HG03060 (cell line): ENCODE results near the gene PACSIN2.
A peak's percentile ranks its signal among the peaks of the same experiment; 100 is the strongest.
"Not testable (repeated sequence)": the region's sequence is repeated elsewhere in the genome, so short reads cannot be mapped to it uniquely, and the experiment has no call there.

Experiments
- ATAC-seq: cut with Tn5 transposase; IDR thresholded peaks from one replicate; pipeline ENCODE4 v1.9.1; 2021; ENCODE audit warnings: low read depth, moderate number of reproducible peaks; ENCODE audit not compliant: unreplicated experiment

PACSIN2 gene

GRCh38 chr22:42931421-42932196, 83.3 kb downstream of the PACSIN2 start:
- peak; percentile 42 for ATAC-seq

GRCh38 chr22:42930810-42931420, 84.0 kb downstream of the PACSIN2 start:
- no peak for ATAC-seq

- ATAC-seq, result no peak
Measured at GRCh38 chr22:42929838-42930155, 85.2 kb downstream of the PACSIN2 start.

GRCh38 chr22:42928969-42929837, 85.7 kb downstream of the PACSIN2 start:
- ATAC-seq, result no peak

GRCh38 chr22:42927966-42928365, 87.0 kb downstream of the PACSIN2 start:
- no peak for ATAC-seq

GRCh38 chr22:42926768-42927167, 88.2 kb downstream of the PACSIN2 start:
- ATAC-seq, result no peak

GRCh38 chr22:42926104-42926503, 88.8 kb downstream of the PACSIN2 start:
- no peak for ATAC-seq

GRCh38 chr22:42925598-42925997, 89.4 kb downstream of the PACSIN2 start:
- ATAC-seq, result no peak

- not testable (repeated sequence) for ATAC-seq
Measured at GRCh38 chr22:42925031-42925430, 89.9 kb downstream of the PACSIN2 start.

GRCh38 chr22:42924436-42924835, 90.5 kb downstream of the PACSIN2 start:
- ATAC-seq, result no peak

GRCh38 chr22:42922374-42923191, 92.4 kb downstream of the PACSIN2 start:
- ATAC-seq, result no peak

GRCh38 chr22:42920101-42920820, 94.7 kb downstream of the PACSIN2 start:
- ATAC-seq, result no peak

- no peak for ATAC-seq
Measured at GRCh38 chr22:42919199-42919598, 95.8 kb downstream of the PACSIN2 start.

- no peak for ATAC-seq
Measured at GRCh38 chr22:42918500-42918899, 96.4 kb downstream of the PACSIN2 start.

- not testable (repeated sequence) for ATAC-seq
Measured at GRCh38 chr22:42917358-42917757, 97.6 kb downstream of the PACSIN2 start.

- no peak for ATAC-seq
Measured at GRCh38 chr22:42915980-42916765, 98.8 kb downstream of the PACSIN2 start.

- ATAC-seq, result no peak
Measured at GRCh38 chr22:42914511-42915076, 100.4 kb downstream of the PACSIN2 start.

- ATAC-seq, result no peak
Measured at GRCh38 chr22:42913874-42914510, 101.0 kb downstream of the PACSIN2 start.
